ENCODE data around the gene KPNB1. TPM values are rescaled to one million over a fixed set of nuclear protein-coding genes. Genes with fewer than 3 reads are reported as not detected.

KPNB1 gene
- total RNA-seq, 4 donors from 2014 or later = 55.6 to 313 (median 209) TPM

GRCh38 chr17:47729476-47729875 is 79.8 kb downstream of the KPNB1 start:
- H3K36me3 ChIP-seq = no peaks in the 10 kb centered on the region
- no peak for TF ChIP-seq CTCF (IDR thresholded peaks at IDR 0.05)
- TF ChIP-seq POLR2A (IDR thresholded peaks at IDR 0.05) = no peak
- H3K4me1 ChIP-seq = peaks cover 0 to 6% of the 10 kb centered on the region in 2 donors
- intact Hi-C loops (cut with DNase I; ENCODE audit: low total_unique reads) = no loop called here
- H3K27ac ChIP-seq = no peak overlapping the region
- peaks cover 0 to 3% of the 10 kb centered on the region in 2 donors for H3K27me3 ChIP-seq
- no peak for DNase-seq
- no peaks in the 10 kb centered on the region for H3K9me3 ChIP-seq
- no peak overlapping the region for H3K4me3 ChIP-seq

GRCh38 chr17:47730681-47731080 is 81.0 kb downstream of the KPNB1 start:
- Histone ChIP-seq H3K4me1 (peaks cover 0 to 6% of the 10 kb centered on the region in 2 donors), H3K27me3 (peaks cover 0 to 3% of the 10 kb centered on the region in 2 donors), H3K4me3 (no peak overlapping the region), H3K36me3 (no peaks in the 10 kb centered on the region), H3K27ac (no peak overlapping the region), H3K9me3 (no peaks in the 10 kb centered on the region)
- no peak for TF ChIP-seq CTCF (IDR thresholded peaks at IDR 0.05)
- TF ChIP-seq POLR2A (IDR thresholded peaks at IDR 0.05) = no peak
- intact Hi-C loops (cut with DNase I; ENCODE audit: low total_unique reads) = no loop called here
- DNase-seq = no peak

- Histone ChIP-seq H3K27ac (no peak overlapping the region), H3K27me3 (peaks cover 0 to 3% of the 10 kb centered on the region in 2 donors), H3K9me3 (no peaks in the 10 kb centered on the region), H3K36me3 (no peaks in the 10 kb centered on the region), H3K4me1 (peaks cover 0 to 6% of the 10 kb centered on the region in 2 donors), H3K4me3 (no peak overlapping the region)
- DNase-seq = no peak
- TF ChIP-seq CTCF (IDR thresholded peaks at IDR 0.05) (no peak), POLR2A (IDR thresholded peaks at IDR 0.05) (no peak)
- intact Hi-C loops (cut with DNase I; ENCODE audit: low total_unique reads) = no loop called here
Observed at GRCh38 chr17:47731396-47731795, 81.7 kb downstream of the KPNB1 start.

GRCh38 chr17:47732399-47733046 is 82.8 kb downstream of the KPNB1 start:
- intact Hi-C loops (cut with DNase I; ENCODE audit: low total_unique reads) = no loop called here
- H3K4me1 ChIP-seq = peaks cover 0 to 6% of the 10 kb centered on the region in 2 donors
- no peak overlapping the region for H3K4me3 ChIP-seq
- TF ChIP-seq POLR2A (IDR thresholded peaks at IDR 0.05) = no peak
- no peak for TF ChIP-seq CTCF (IDR thresholded peaks at IDR 0.05)
- no peaks in the 10 kb centered on the region for H3K36me3 ChIP-seq
- H3K9me3 ChIP-seq = no peaks in the 10 kb centered on the region
- no peak overlapping the region for H3K27ac ChIP-seq
- no peak for DNase-seq
- peaks cover 0 to 3% of the 10 kb centered on the region in 2 donors for H3K27me3 ChIP-seq

- intact Hi-C loops (cut with DNase I; ENCODE audit: low total_unique reads) = no loop called here
- H3K9me3 ChIP-seq = no peaks in the 10 kb centered on the region
- peak within 1 kb of the TSS in 1 of 2 donors; percentile 25 for H3K4me3 ChIP-seq
- DNase-seq = peak; percentile 30 to 37
- TF ChIP-seq CTCF (IDR thresholded peaks at IDR 0.05) (no peak), POLR2A (IDR thresholded peaks at IDR 0.05) (no peak)
- H3K27ac ChIP-seq = no peak within 1 kb of the TSS
- H3K27me3 ChIP-seq = peaks cover 0 to 3% of the 10 kb centered on the region in 2 donors
- peaks cover 0 to 6% of the 10 kb centered on the region in 2 donors for H3K4me1 ChIP-seq
- no peaks in the 10 kb centered on the region for H3K36me3 ChIP-seq
Observed at GRCh38 chr17:47733047-47733673, 83.4 kb downstream of the KPNB1 start, which contains the start of gene TBX21. Gene TBX21, plus strand, starts transcription at chr17:47733236. Its CDS starts 219 bp downstream, at chr17:47733455.

Data from uterus (tissue), 4 donors.